ENCODE data around the gene ITM2C.

ITM2C gene

GRCh38 chr2:230909841-230910545, 45.3 kb downstream of the ITM2C start:
- Histone ChIP-seq H3K27me3 (peaks cover 0 to 6% of the 10 kb centered on the region in 2 donors), H3K27ac (no peak overlapping the region), H3K36me3 (no peaks in the 10 kb centered on the region), H3K4me3 (no peak overlapping the region), H3K4me1 (no peaks in the 10 kb centered on the region), H3K9me3 (no peaks in the 10 kb centered on the region)
- intact Hi-C loops (cut with DNase I; ENCODE audit: low total_unique reads), result no loop called here
- no peak for TF ChIP-seq CTCF (IDR thresholded peaks at IDR 0.05)
- DNase-seq, result peak; percentile 15 to 41

GRCh38 chr2:230910546-230911177, 45.9 kb downstream of the ITM2C start:
- intact Hi-C loops (cut with DNase I; ENCODE audit: low total_unique reads), result no loop called here
- DNase-seq, result peak; percentile 12 to 23
- TF ChIP-seq CTCF (IDR thresholded peaks at IDR 0.05), result no peak

GRCh38 chr2:230912046-230912445, 47.3 kb downstream of the ITM2C start:
- H3K9me3 ChIP-seq, result no peaks in the 10 kb centered on the region
- intact Hi-C loops (cut with DNase I; ENCODE audit: low total_unique reads), result no loop called here
- no peak for TF ChIP-seq CTCF (IDR thresholded peaks at IDR 0.05)
- H3K27me3 ChIP-seq, result peaks cover 0 to 9% of the 10 kb centered on the region in 2 donors
- no peak overlapping the region for H3K4me3 ChIP-seq
- H3K36me3 ChIP-seq, result no peaks in the 10 kb centered on the region
- no peaks in the 10 kb centered on the region for H3K4me1 ChIP-seq
- peak in 1 of 2 donors; percentile 34 for DNase-seq
- no peak overlapping the region for H3K27ac ChIP-seq

More at GRCh38 chr2:230910546-230911177, 45.9 kb downstream of the ITM2C start:
- Histone ChIP-seq H3K9me3 (no peaks in the 10 kb centered on the region), H3K4me1 (no peaks in the 10 kb centered on the region), H3K4me3 (no peak overlapping the region), H3K27me3 (peaks cover 0 to 9% of the 10 kb centered on the region in 2 donors), H3K36me3 (no peaks in the 10 kb centered on the region), H3K27ac (no peak overlapping the region)

GRCh38 chr2:230912724-230913123, 48.0 kb downstream of the ITM2C start:
- no peak for TF ChIP-seq CTCF (IDR thresholded peaks at IDR 0.05)
- Histone ChIP-seq H3K9me3 (no peaks in the 10 kb centered on the region), H3K27ac (no peak overlapping the region), H3K4me3 (no peak overlapping the region), H3K4me1 (no peaks in the 10 kb centered on the region), H3K27me3 (peaks cover 0 to 9% of the 10 kb centered on the region in 2 donors), H3K36me3 (no peaks in the 10 kb centered on the region)
- no peak for DNase-seq
- intact Hi-C loops (cut with DNase I; ENCODE audit: low total_unique reads), result no loop called here

- intact Hi-C loops (cut with DNase I; ENCODE audit: low total_unique reads), result no loop called here
- H3K27me3 ChIP-seq, result peaks cover 0 to 7% of the 10 kb centered on the region in 2 donors
- peak in 1 of 2 donors; percentile 39 for DNase-seq
- TF ChIP-seq CTCF (IDR thresholded peaks at IDR 0.05), result peak; percentile 18 to 34
- no peak overlapping the region for H3K4me3 ChIP-seq
- H3K36me3 ChIP-seq, result no peaks in the 10 kb centered on the region
- H3K9me3 ChIP-seq, result no peaks in the 10 kb centered on the region
- H3K4me1 ChIP-seq, result no peaks in the 10 kb centered on the region
- no peak overlapping the region for H3K27ac ChIP-seq
Measured at GRCh38 chr2:230913406-230914143, 48.8 kb downstream of the ITM2C start.

All from tibial artery (tissue), 4 donors.